Pancreas (tissue), 10 donors: ENCODE measurements around the gene SAE1. TPM values are rescaled to one million over a fixed set of nuclear protein-coding genes. Genes with fewer than 3 reads are reported as not detected.
"Not testable (repeated sequence)": the region's sequence is repeated elsewhere in the genome, so short reads cannot be mapped to it uniquely, and the experiment has no call there.

ENCODE experiments used
- ATAC-seq, 4 donors: fragments of 200-7000 bp; cut with Tn5 transposase; one replicate each; pipeline versions ENCODE4 v1.8.0 to v1.9.1; 2020; ENCODE audit warnings: mild to moderate bottlenecking in 4 of 4, moderate library complexity in 4 of 4
- DNase-seq, 6 donors: peaks; one replicate each; pipeline ENCODE4 v3.0.0-alpha.2; 2020
- FAIRE-seq: peaks from 2 replicates; lab custom pipeline; 2012; peaks lifted over from hg19 to GRCh38; lab: Jason Lieb, UNC
- H3K27ac ChIP-seq, 4 donors: fragments of 200-600 bp; sonication (generic); 1 replicate in 3 of 4; 2 replicates in 1 of 4; pipeline versions ENCODE4 v1.5.0 to v1.8.0; 2020
- H3K27me3 ChIP-seq, 4 donors: fragments of 200-600 bp; one replicate each; pipeline ENCODE4 v1.8.0; 2021
- H3K36me3 ChIP-seq, 3 donors: fragments of 200-600 bp; sonication (generic) in 1 of 3; one replicate each; pipeline versions ENCODE4 v1.5.0 to v1.8.0; 2020 to 2021
- H3K4me1 ChIP-seq, 3 donors: fragments of 200-600 bp; one replicate each; pipeline ENCODE4 v1.8.0; 2021
- H3K4me3 ChIP-seq, 4 donors: fragments of 200-600 bp; sonication (generic) in 2 of 4; one replicate each; pipeline versions ENCODE4 v1.5.0 to v1.8.0; 2020 to 2021
- H3K9me3 ChIP-seq, 4 donors: fragments of 200-600 bp; one replicate each; pipeline ENCODE4 v1.8.0; 2021
- CTCF ChIP-seq, 4 donors: fragments of 200-600 bp; sonication (generic) in 3 of 4; IDR thresholded peaks; one replicate each; pipeline versions ENCODE4 v1.5.0 to v1.8.0; 2021; ENCODE audit warnings: antibody characterized with exemption in 4 of 4
- WGBS, 2 donors: extraction: QIAGEN DNeasy Blood & Tissue Kit; methylation state at CpG; one replicate each; pipeline ENCODE4 v1.1.7; 2013; 5-methylcytosine and 5-hydroxymethylcytosine counted together
- intact Hi-C, 3 donors: fragments of 100-400 bp; cut with DNase I; formaldehyde crosslinking; loops; one replicate each; pipeline versions ENCODE4 v1.11.1 to v1.14.2; 2022
- polyA plus RNA-seq, 2 donors: library from polyadenylated mRNA; stranded (reverse); fragments of 200-250 nt; gene quantifications; one replicate each; pipeline ENCODE4 v1.2.3, GENCODE V29; 2013
- total RNA-seq, 6 donors: library from RNA; stranded (reverse); fragmentation: NEBNext Ultra II Directional in 4 of 6; extraction: Animal tissue kit (Norgen Biotek cat#: 25700) in 4 of 6; gene quantifications; one replicate each; pipeline versions ENCODE4 v1.2.1 to v1.2.4, GENCODE V29; 2021 to 2023
- donor health status: healthy with polysubstance abuse.
- donor health status: DM: no; HTN: no; CAD: no; lungs with moderate emphysema.
- donor health status: DM: no; HTN: no; CAD: no.
- donor health status: control.
- donor health status: control.
- donor health status: Bipolar disorder and iron deficiency.
- donor health status: DM: yes; HTN: yes; CAD: no.
- donor health status: DM: no; HTN: no; CAD: no.
- donor health status: DM: no; HTN: no; CAD: no.
- donor health status: DM: yes; HTN: yes; CAD: no.

SAE1 gene
- total and polyA plus RNA-seq, 8 donors: 10.0 to 25.8 (median 20.1) TPM

GRCh38 chr19:47243364-47243775 lies 112.7 kb downstream of the SAE1 start:
- no peaks in the 10 kb centered on the region for H3K9me3 ChIP-seq
- ATAC-seq (no peak), DNase-seq (no peak), FAIRE-seq (no peak)
- no peaks in the 10 kb centered on the region for H3K27me3 ChIP-seq
- H3K27ac ChIP-seq: no peak overlapping the region
- peaks cover 5 to 11% (median 8%) of the 10 kb centered on the region in 3 donors for H3K4me1 ChIP-seq
- H3K36me3 ChIP-seq: no peaks in the 10 kb centered on the region
- 21 to 31% methylated on average over 6 to 8 of the region's 9 CpGs for WGBS, 2 donors
- intact Hi-C loops: loop anchor here in 1 of 3 donors (10.0 kb wide), 1 partner anchor 89 kb away; no protein-coding TSS in a partner anchor
- no peak for TF ChIP-seq CTCF (IDR thresholded peaks at IDR 0.05)
- H3K4me3 ChIP-seq: peak overlapping the region in 1 of 4 donors; percentile 9

- Histone ChIP-seq H3K4me1 (peaks cover 5 to 11% (median 8%) of the 10 kb centered on the region in 3 donors), H3K27me3 (no peaks in the 10 kb centered on the region), H3K36me3 (no peaks in the 10 kb centered on the region), H3K27ac (peak overlapping the region in 1 of 4 donors; percentile 41), H3K4me3 (peak overlapping the region in 2 of 4 donors; percentile 6 to 17), H3K9me3 (no peaks in the 10 kb centered on the region)
- TF ChIP-seq CTCF (IDR thresholded peaks at IDR 0.05): peak; percentile 97 to 98 (median 97)
- FAIRE-seq (no peak), ATAC-seq (peak; percentile 74 to 88 (median 82)), DNase-seq (peak; percentile 80 to 94 (median 92))
- intact Hi-C loops: loop anchor here in 1 of 3 donors (10.0 kb wide), 1 partner anchor 89 kb away; no protein-coding TSS in a partner anchor
- WGBS, 2 donors: 3 to 4% methylated on average over 39 to 46 of the region's 46 CpGs
These were observed 113.3 kb downstream of the SAE1 start for GRCh38 chr19:47243776-47244547.

- FAIRE-seq (no peak), ATAC-seq (peak in 3 of 4 donors; percentile 29 to 59 (median 54)), DNase-seq (peak; percentile 53 to 93 (median 82))
- intact Hi-C loops: loop anchor here in 2 of 3 donors (5.0 to 10.0 kb wide), 3 partner anchors 40 to 100 kb away; no protein-coding TSS in a partner anchor
- peak; percentile 80 to 89 (median 88) for TF ChIP-seq CTCF (IDR thresholded peaks at IDR 0.05)
- Histone ChIP-seq H3K4me3 (no peak overlapping the region), H3K36me3 (no peaks in the 10 kb centered on the region), H3K4me1 (peaks cover 3 to 5% (median 4%) of the 10 kb centered on the region in 3 donors), H3K9me3 (no peaks in the 10 kb centered on the region), H3K27me3 (no peaks in the 10 kb centered on the region), H3K27ac (no peak overlapping the region)
- WGBS, 2 donors: 21 to 25% methylated on average over 25 of the region's 25 CpGs
These were observed 116.8 kb downstream of the SAE1 start for GRCh38 chr19:47247308-47247990.

- H3K4me3 ChIP-seq, DNase-seq, intact Hi-C loops, FAIRE-seq, H3K4me1 ChIP-seq, H3K36me3 ChIP-seq, H3K27ac ChIP-seq, H3K27me3 ChIP-seq, ATAC-seq, H3K9me3 ChIP-seq: not testable (repeated sequence)
- 79 to 87% methylated on average over 8 of the region's 8 CpGs for WGBS, 2 donors
These were observed 122.4 kb downstream of the SAE1 start for GRCh38 chr19:47253016-47253415.

GRCh38 chr19:47253467-47253881 lies 122.8 kb downstream of the SAE1 start:
- Histone ChIP-seq H3K9me3 (no peaks in the 10 kb centered on the region), H3K27me3 (no peaks in the 10 kb centered on the region), H3K4me3 (no peak overlapping the region), H3K27ac (no peak overlapping the region), H3K36me3 (no peaks in the 10 kb centered on the region), H3K4me1 (peaks cover 0 to 6% (median under 1%) of the 10 kb centered on the region in 3 donors)
- ATAC-seq: no peak
- no peak for DNase-seq
- no peak for FAIRE-seq
- no peak for TF ChIP-seq CTCF (IDR thresholded peaks at IDR 0.05)
- WGBS, 2 donors: 77 to 84% methylated on average over 3 of the region's 3 CpGs
- intact Hi-C loops: no loop called here
